ENCODE results near the gene PTCD3.

The PTCD3 gene

DNA sequence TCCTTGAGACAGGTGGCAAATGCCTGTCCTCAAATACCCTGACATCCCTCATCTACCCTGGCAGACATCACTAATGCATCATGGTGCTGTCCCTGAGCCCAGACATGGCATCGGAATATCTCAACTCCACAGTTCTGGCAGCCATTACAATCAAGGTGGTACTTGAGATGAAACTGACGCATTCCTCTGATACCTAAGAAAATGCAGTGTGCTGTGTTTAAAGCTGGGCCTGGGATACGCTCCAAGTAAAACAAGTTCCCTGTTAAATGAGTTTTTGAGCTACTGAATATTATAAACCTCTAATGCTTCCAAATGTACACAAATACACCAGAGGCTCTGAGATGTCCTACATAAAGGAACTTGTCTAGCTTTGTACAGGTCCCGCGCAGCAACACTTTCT is 30.1 kb upstream of the PTCD3 start:
- Histone ChIP-seq H3K9me2 (replicated peaks; ENCODE audit: insufficient read depth, low read length) (no peaks in the 10 kb centered on the region), H3K27me3 (ENCODE audit: low read length) (no peaks in the 10 kb centered on the region), H3F3A (ENCODE audit: insufficient read depth) (no peaks in the 10 kb centered on the region), H3K9me3 (ENCODE audit: insufficient read depth, low read length) (no peaks in the 10 kb centered on the region), H2AFZ (ENCODE audit: low read depth, low read length, severe bottlenecking) (no peak overlapping the region), H3K9ac (ENCODE audit: low read length) (no peak overlapping the region), H3K4me2 (ENCODE audit: low read depth, low read length, poor library complexity, severe bottlenecking) (no peak overlapping the region), H3K36me3 (ENCODE audit: low read length) (peaks cover 11% of the 10 kb centered on the region; the same call in 1 of the 2 replicates), H3K79me2 (ENCODE audit: insufficient read depth, low read length) (no peaks in the 10 kb centered on the region), H3K4me3 (ENCODE audit: insufficient read depth, low read length, poor library complexity, severe bottlenecking) (no peak overlapping the region), H4K20me1 (ENCODE audit: low read depth, low read length) (no peaks in the 10 kb centered on the region), H3K27ac (ENCODE audit: low read depth, low read length) (no peak overlapping the region)
- TF ChIP-seq EZH2phosphoT487 (conservative IDR thresholded peaks at IDR 0.05; ENCODE audit: low read length), result no peak
- TF ChIP-seq, protein P1, sequence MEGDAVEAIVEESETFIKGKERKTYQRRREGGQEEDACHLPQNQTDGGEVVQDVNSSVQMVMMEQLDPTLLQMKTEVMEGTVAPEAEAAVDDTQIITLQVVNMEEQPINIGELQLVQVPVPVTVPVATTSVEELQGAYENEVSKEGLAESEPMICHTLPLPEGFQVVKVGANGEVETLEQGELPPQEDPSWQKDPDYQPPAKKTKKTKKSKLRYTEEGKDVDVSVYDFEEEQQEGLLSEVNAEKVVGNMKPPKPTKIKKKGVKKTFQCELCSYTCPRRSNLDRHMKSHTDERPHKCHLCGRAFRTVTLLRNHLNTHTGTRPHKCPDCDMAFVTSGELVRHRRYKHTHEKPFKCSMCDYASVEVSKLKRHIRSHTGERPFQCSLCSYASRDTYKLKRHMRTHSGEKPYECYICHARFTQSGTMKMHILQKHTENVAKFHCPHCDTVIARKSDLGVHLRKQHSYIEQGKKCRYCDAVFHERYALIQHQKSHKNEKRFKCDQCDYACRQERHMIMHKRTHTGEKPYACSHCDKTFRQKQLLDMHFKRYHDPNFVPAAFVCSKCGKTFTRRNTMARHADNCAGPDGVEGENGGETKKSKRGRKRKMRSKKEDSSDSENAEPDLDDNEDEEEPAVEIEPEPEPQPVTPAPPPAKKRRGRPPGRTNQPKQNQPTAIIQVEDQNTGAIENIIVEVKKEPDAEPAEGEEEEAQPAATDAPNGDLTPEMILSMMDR (IDR thresholded peaks at IDR 0.05; ENCODE audit: insufficient read depth, low read length, poor library complexity, severe bottlenecking), result no peak

DNA sequence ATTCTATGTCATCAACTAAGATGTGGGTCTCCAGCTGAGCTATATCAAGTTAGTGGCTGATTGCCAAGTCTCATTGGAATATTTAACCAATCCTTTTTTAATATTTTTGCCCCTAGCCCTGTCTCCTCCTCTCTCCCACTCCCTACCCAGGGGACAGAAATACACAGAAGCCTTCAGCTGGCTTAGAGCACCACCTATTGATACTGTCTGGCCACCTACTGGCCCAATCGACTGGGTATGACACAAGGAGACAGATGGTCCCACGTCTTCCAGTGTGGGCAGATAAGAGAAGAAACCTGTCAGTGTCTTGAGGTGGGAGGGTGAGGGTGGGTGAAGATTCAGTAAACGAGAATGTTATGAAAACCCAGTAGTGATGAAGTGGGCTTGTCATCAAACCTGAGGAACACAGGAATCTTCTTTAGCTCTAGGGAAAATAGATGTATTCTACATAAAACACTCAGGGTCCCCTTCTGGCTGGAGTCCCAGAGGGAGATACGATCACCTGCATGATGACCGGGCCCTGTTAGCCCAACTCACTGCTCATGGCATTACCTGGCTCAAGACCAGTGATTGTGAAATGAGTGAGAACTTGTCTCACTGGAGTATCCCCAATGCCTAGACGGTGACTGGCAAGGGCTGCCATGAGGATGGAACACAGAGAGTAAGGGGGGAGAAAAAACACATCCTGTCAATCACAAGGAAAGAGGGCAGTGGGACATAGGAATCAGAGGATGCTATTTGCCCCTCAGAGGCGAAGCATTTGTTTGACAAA is 27.1 kb upstream of the PTCD3 start:
- Histone ChIP-seq H3F3A (ENCODE audit: insufficient read depth) (0 out of 2 replicates have a peak, but pooled peaks cover 4% of the 10 kb centered on the region), H3K4me3 (ENCODE audit: insufficient read depth, low read length, poor library complexity, severe bottlenecking) (no peak overlapping the region), H3K27me3 (ENCODE audit: low read length) (no peaks in the 10 kb centered on the region), H4K20me1 (ENCODE audit: low read depth, low read length) (no peaks in the 10 kb centered on the region), H3K4me2 (ENCODE audit: low read depth, low read length, poor library complexity, severe bottlenecking) (no peak overlapping the region), H2AFZ (ENCODE audit: low read depth, low read length, severe bottlenecking) (no peak overlapping the region), H3K9me2 (replicated peaks; ENCODE audit: insufficient read depth, low read length) (no peaks in the 10 kb centered on the region), H3K36me3 (ENCODE audit: low read length) (peaks cover 7% of the 10 kb centered on the region; the same call in 1 of the 2 replicates), H3K27ac (ENCODE audit: low read depth, low read length) (no peak overlapping the region), H3K9me3 (ENCODE audit: insufficient read depth, low read length) (no peaks in the 10 kb centered on the region), H3K9ac (ENCODE audit: low read length) (no peak overlapping the region), H3K79me2 (ENCODE audit: insufficient read depth, low read length) (no peaks in the 10 kb centered on the region)
- TF ChIP-seq, protein P1 (IDR thresholded peaks at IDR 0.05; ENCODE audit: insufficient read depth, low read length, poor library complexity, severe bottlenecking), result no peak
- TF ChIP-seq EZH2phosphoT487 (conservative IDR thresholded peaks at IDR 0.05; ENCODE audit: low read length), result no peak

DNA sequence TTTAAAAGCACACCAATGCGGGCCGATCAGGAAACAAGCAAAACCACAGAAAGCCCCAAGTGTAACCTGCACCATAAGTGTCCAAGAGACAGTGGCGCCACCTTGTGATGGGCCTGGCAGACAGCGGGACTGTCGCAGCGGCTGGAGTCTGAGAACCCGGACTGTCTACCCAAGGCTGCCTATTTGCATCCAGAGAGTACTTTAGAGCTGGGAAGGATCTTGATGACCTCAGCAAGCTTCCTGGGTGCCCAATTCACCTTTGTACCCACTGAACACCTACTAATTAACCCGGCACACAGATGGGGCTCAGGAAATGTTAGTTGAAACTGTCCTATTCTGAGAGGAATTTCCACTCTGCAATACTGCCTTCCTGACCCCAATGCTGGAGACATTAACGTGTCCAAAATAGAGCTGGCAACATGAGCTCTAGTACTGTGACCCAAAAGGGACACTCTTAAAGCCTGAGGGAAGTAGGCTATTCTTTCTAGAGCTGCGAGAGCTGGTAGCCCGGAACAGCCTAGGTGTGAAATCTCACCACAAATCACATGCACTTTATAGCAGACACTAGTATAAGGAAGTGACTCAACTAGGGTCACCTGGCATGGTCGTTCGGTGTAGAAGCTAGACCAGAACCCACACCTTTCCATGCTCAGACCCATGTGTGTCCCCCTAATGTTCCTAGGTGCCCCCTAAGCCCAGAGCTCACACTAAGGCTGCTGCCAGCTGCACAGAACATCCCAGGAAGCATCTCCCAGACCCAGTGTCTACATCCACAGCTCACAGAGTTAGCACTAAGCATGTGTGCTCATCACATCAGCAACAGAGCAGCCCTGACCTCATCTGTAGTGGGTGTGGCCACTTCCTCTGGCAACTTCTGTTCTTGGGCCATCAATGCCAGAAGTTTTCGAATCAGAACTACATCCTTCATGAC is 25.8 kb upstream of the PTCD3 start:
- Histone ChIP-seq H3K9ac (ENCODE audit: low read length) (no peak overlapping the region), H3K4me2 (ENCODE audit: low read depth, low read length, poor library complexity, severe bottlenecking) (no peak overlapping the region), H3K36me3 (ENCODE audit: low read length) (peaks cover 8% of the 10 kb centered on the region)

More for the DNA sequence above, 25.8 kb upstream of the PTCD3 start:
- Histone ChIP-seq H4K20me1 (ENCODE audit: low read depth, low read length) (no peaks in the 10 kb centered on the region), H3K4me3 (ENCODE audit: insufficient read depth, low read length, poor library complexity, severe bottlenecking) (no peak overlapping the region), H3K79me2 (ENCODE audit: insufficient read depth, low read length) (no peaks in the 10 kb centered on the region), H3F3A (ENCODE audit: insufficient read depth) (0 out of 2 replicates have a peak, but pooled peaks cover 4% of the 10 kb centered on the region), H3K9me3 (ENCODE audit: insufficient read depth, low read length) (no peaks in the 10 kb centered on the region), H3K27me3 (ENCODE audit: low read length) (no peaks in the 10 kb centered on the region), H3K9me2 (replicated peaks; ENCODE audit: insufficient read depth, low read length) (no peaks in the 10 kb centered on the region), H2AFZ (ENCODE audit: low read depth, low read length, severe bottlenecking) (no peak overlapping the region), H3K27ac (ENCODE audit: low read depth, low read length) (0 out of 2 replicates have a peak overlapping the region, but pooled peaks have one; percentile 15)
- TF ChIP-seq, protein P1 (IDR thresholded peaks at IDR 0.05; ENCODE audit: insufficient read depth, low read length, poor library complexity, severe bottlenecking), result peak; percentile 54
- no peak for TF ChIP-seq EZH2phosphoT487 (conservative IDR thresholded peaks at IDR 0.05; ENCODE audit: low read length)

All from SU-DHL-6 (cell line).